Left ventricle myocardium inferior (tissue), 1 donor: ENCODE measurements around the gene KRT16. TPM values are rescaled to one million over a fixed set of nuclear protein-coding genes. Genes with fewer than 3 reads are reported as not detected.
"Not testable (repeated sequence)": the region's sequence is repeated elsewhere in the genome, so short reads cannot be mapped to it uniquely, and the experiment has no call there.

ENCODE experiments used
- DNase-seq: peaks from one replicate; pipeline ENCODE4 v3.0.0-alpha.2; 2020
- H3K27ac ChIP-seq: fragments of 200-600 bp; replicated peaks from 2 replicates; pipeline ENCODE4 v1.8.0; 2021
- H3K27me3 ChIP-seq: fragments of 200-600 bp; 2 replicates; pipeline ENCODE4 v1.8.0; 2021; ENCODE audit warnings: low read depth
- H3K36me3 ChIP-seq: fragments of 200-600 bp; 2 replicates; pipeline ENCODE4 v1.8.0; 2021
- H3K4me1 ChIP-seq: fragments of 200-600 bp; 2 replicates; pipeline ENCODE4 v1.8.0; 2021
- H3K4me3 ChIP-seq: fragments of 200-600 bp; 2 replicates; pipeline ENCODE4 v1.8.0; 2021; ENCODE audit warnings: mild to moderate bottlenecking, moderate library complexity
- H3K9me3 ChIP-seq: fragments of 200-600 bp; replicated peaks from 2 replicates; pipeline ENCODE4 v1.8.0; 2021
- CTCF ChIP-seq: fragments of 200-600 bp; IDR thresholded peaks from 2 replicates; pipeline ENCODE4 v1.8.0; 2021; ENCODE audit warnings: antibody characterized with exemption, mild to moderate bottlenecking, borderline replicate concordance
- intact Hi-C: fragments of 100-400 bp; cut with micrococcal nuclease; formaldehyde crosslinking; loops from one replicate; pipeline ENCODE4 v1.11.0; 2022
- total RNA-seq: library from RNA; stranded (reverse); fragmentation: NEBNext Ultra II Directional; extraction: Animal tissue kit (Norgen Biotek cat#: 25700); gene quantifications from one replicate; pipeline ENCODE4 v1.2.1, GENCODE V29; 2021
- donor health status: DM: no; HTN: yes; CAD: no; lungs with severe emphysema.

Gene KRT16
- total RNA-seq, 1 donor from 2014 or later, result not detected

DNA sequence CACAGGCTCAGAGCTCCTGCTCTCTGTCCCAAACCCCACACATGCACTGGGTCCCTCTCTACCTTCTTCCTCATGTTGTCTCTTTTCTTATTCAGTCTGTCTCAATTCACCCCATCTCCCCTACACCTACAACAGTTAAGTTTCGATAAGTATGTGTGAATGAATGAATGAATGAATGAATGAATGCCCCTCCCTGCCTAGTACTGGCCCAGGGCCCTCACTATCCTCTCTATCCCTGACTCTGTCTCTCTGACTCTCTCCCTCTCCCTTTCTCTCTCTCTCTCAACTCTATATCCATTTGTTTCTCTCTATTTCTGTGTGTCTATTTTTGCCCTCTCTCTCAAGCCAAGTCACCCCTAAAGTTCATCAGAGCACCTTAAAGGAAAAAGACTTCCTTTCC lies 34.0 kb downstream of the KRT16 start:
- intact Hi-C loops, result loop anchor here (10.0 kb wide), 1 partner anchor 66 kb away; no protein-coding TSS in a partner anchor
- H3K27me3 ChIP-seq, result peaks cover 98% of the 10 kb centered on the region
- no peak for DNase-seq
- no peaks in the 10 kb centered on the region for H3K4me1 ChIP-seq
- no peaks in the 10 kb centered on the region for H3K9me3 ChIP-seq
- no peak overlapping the region for H3K27ac ChIP-seq
- H3K36me3 ChIP-seq, result no peaks in the 10 kb centered on the region
- no peak overlapping the region for H3K4me3 ChIP-seq
- no peak for TF ChIP-seq CTCF

DNA sequence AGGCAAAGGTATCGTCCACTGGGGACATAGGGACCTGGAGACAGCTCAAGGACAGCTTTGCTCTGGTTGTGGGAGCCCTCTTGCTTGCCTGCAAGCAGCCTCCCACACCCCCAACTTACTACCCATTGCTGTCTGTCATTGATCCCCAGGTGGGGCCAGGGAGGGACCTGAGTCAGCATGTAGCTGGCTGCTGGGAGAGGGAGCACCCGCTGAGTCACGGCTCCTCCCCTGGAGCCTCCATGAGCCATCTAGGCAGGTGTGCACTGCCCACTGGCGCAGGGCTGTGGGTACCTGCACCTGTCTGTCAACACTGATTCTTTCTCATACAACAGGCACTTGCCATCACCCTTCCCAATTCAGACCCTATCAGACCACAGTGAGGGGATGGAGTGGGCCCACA lies 35.8 kb downstream of the KRT16 start:
- not testable (repeated sequence) for H3K27ac ChIP-seq, H3K9me3 ChIP-seq, H3K4me1 ChIP-seq, H3K4me3 ChIP-seq, DNase-seq, H3K36me3 ChIP-seq
- peaks cover 98% of the 10 kb centered on the region for H3K27me3 ChIP-seq
- intact Hi-C loops, result loop anchor here (10.0 kb wide), 1 partner anchor 68 kb away; no protein-coding TSS in a partner anchor

DNA sequence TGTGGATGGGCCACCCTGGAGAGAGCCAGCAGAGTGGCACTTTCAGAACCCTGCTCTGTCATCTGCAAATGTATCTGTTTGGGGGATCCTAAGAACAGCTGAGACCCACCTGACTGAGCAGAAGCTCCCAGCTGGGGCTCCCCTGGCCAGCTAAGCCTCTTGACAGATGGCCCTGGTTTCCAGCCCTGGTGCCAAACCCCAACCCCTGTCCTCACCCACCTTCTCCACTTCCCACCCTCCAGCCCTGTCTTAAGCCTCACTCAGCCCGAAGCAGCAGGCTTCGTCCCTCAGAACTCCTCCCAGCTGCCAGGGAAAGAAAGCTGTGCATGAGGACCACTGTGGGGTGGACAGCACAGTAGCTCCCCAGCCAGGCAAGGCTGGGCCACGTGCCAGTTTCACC lies 37.2 kb downstream of the KRT16 start:
- Histone ChIP-seq H3K4me3 (no peak overlapping the region), H3K9me3 (no peaks in the 10 kb centered on the region), H3K4me1 (no peaks in the 10 kb centered on the region), H3K27ac (no peak overlapping the region), H3K36me3 (no peaks in the 10 kb centered on the region), H3K27me3 (peaks cover 92% of the 10 kb centered on the region)
- intact Hi-C loops, result loop anchor here (10.0 kb wide), 1 partner anchor 69 kb away; no protein-coding TSS in a partner anchor
- DNase-seq, result no peak
- TF ChIP-seq CTCF, result no peak

GRCh38 chr17:41571561-41572434 lies 40.8 kb downstream of the KRT16 start, which contains the start of gene KRT9:
TSS of gene KRT9 (minus strand) at chr17:41572059. CDS start at chr17:41571992, 67 bp downstream.
- Histone ChIP-seq H3K36me3 (no peaks in the 10 kb centered on the region), H3K4me3 (no peak within 1 kb of the TSS), H3K9me3 (no peaks in the 10 kb centered on the region), H3K27ac (no peak within 1 kb of the TSS), H3K4me1 (no peaks in the 10 kb centered on the region), H3K27me3 (peaks cover 87% of the 10 kb centered on the region)
- no peak for TF ChIP-seq CTCF
- intact Hi-C loops, result loop anchor here (10.0 kb wide), 1 partner anchor 73 kb away; no protein-coding TSS in a partner anchor
- DNase-seq, result no peak

GRCh38 chr17:41567317-41567716 lies 45.2 kb downstream of the KRT16 start:
- intact Hi-C loops, result no loop called here

More at GRCh38 chr17:41567317-41567716, 45.2 kb downstream of the KRT16 start:
- no peak for DNase-seq
- Histone ChIP-seq H3K9me3 (no peaks in the 10 kb centered on the region), H3K27ac (no peak overlapping the region), H3K4me1 (no peaks in the 10 kb centered on the region), H3K27me3 (peaks cover 89% of the 10 kb centered on the region), H3K4me3 (no peak overlapping the region), H3K36me3 (no peaks in the 10 kb centered on the region)
- TF ChIP-seq CTCF, result no peak
